Panc1 (cell line): ENCODE data around the gene ZMYM2.

Experiments used
- CTCF ChIP-seq: fragments of 450-650 bp; IDR thresholded peaks from 2 replicates; pipeline ENCODE4 v1.5.1; 2017; ENCODE audit warnings: mild to moderate bottlenecking
- POLR2AphosphoS5 ChIP-seq: IDR thresholded peaks from 2 replicates; pipeline ENCODE4 v1.6.1; 2012; ENCODE audit warnings: mild to moderate bottlenecking, low read depth, low read length, moderate library complexity
- SIN3A ChIP-seq: IDR thresholded peaks from 2 replicates; pipeline ENCODE4 v1.6.1; 2012; ENCODE audit warnings: low read depth, mild to moderate bottlenecking, low read length, moderate library complexity, borderline replicate concordance; ENCODE audit not compliant: insufficient read depth
- TCF7L2 ChIP-seq: IDR thresholded peaks from 2 replicates; pipeline ENCODE4 v1.6.1; 2011; ENCODE audit warnings: mild to moderate bottlenecking, low read depth, low read length, inconsistent platforms

- no peak for TF ChIP-seq CTCF
- no peak for TF ChIP-seq TCF7L2
- no peak for TF ChIP-seq POLR2AphosphoS5
- no peak for TF ChIP-seq SIN3A
These were observed 96.1 kb downstream of the ZMYM2 start for GRCh38 chr13:20054586-20054985.
